RKO (cell line): ENCODE data around the gene GSTO2.

Experiments used
- DNase-seq: peaks from one replicate; pipeline ENCODE4 v3.0.0-alpha.2; 2016; ENCODE audit warnings: low spot score

The GSTO2 gene

GRCh38 chr10:104281694-104282093 is 12.7 kb downstream of the GSTO2 start:
- DNase-seq: no peak

DNA sequence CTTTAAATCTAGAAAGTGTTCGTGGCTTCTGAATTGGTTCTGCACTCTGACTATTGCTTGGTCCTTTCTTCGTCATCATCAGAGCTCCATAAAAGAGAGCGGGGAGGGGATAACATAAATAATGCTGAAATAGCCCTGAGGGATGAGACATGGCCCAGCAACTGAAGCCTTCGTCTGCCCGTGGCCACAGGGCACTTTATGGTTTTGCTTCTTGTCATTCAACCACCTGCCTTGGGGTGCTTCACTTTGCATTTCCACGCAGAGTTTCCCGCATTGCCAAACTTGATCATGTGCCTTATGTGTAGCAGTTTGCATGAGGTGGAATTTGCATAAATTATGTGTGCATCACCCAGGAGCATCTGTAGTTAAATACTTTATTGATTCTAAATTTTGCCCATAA is 15.9 kb downstream of the GSTO2 start:
- no peak for DNase-seq

DNA sequence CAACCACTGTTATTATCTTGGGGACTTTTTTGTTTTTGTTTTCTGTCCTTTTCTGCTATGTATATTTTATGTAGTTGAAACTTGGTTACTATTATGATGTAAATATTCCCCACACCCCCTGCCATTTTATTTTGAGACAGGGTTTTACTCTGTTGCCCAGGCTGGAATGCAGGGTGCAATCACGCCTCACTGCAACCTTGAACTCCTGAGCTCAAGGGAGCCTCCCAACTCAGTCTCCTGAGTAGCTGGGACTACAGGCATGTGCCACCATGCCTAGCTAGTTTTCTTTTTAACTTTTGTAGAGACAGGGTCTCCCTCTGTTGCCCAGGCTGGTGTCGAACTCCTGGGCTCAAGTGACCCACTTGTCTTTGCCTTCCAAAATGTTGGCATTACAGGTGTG is 18.0 kb downstream of the GSTO2 start:
- no peak for DNase-seq

DNA sequence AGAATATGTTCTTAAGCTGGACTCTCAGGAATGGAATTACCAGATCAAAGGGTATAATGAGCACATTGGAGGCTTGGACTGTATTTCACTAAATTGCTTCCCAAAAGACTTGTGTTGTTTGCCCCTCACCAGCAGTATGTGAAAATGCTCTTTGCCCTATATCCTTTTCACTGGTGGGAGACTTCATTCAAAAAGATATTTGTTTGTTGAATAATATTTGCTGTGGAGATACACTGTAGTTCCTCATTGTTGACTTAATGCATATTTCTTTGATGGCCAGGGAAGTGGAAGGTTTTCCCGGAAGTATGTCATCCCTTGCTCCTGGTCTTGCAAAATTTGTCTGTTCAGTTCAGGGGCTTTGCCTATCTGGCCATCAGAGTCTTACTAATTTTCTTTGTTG is 19.4 kb downstream of the GSTO2 start:
- no peak for DNase-seq

- DNase-seq: peak; percentile 91
Measured at GRCh38 chr10:104291439-104291951, 22.5 kb downstream of the GSTO2 start.

DNA sequence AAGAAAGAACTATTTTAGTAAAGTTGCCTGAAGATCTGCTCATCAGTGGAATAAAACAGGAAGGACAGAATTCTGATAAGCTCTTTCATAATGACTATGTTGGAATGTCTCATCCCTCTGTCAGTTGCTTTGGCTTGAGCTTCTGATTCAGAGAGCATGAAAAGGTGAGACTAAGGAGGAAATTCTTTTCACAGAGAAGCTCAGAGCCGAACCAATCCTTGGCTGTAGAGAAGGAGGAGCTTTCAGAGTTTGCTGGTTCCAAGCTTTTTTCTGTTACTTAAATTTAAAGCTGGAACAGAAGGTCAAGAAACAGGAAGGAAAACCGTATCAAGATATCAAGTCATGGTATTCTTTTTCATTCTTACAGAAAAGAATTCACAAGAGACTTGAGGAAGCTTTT is 24.0 kb downstream of the GSTO2 start:
- DNase-seq: no peak

DNA sequence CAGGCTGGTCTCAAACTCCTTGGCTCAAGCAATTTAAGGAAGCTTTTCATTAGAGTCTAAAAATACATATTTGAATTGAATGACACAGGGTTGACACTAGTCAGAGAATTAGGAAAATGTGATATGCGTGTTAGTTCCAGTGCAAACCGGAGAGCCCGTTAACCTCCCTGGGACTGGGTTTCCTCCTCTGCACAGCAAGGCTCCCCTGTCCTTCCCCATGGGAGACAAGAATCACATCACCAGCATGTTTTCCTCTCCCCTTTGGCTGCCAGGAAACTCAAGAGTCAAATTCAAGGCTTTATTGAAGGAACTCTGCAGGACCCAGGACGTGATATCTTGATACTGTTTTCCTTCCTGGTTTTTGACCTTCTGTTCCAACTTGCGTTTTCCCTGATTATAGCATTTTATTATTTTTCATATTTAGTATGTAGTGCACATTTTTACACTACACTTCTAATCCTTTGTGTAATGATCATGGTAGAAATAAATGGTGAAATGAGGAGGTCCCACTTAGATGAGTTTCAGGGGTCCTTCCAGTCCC is 24.9 kb downstream of the GSTO2 start:
- no peak for DNase-seq

GRCh38 chr10:104296687-104297436 is 27.9 kb downstream of the GSTO2 start:
- no peak for DNase-seq

GRCh38 chr10:104297697-104298660 is 29.0 kb downstream of the GSTO2 start:
- DNase-seq: no peak

DNA sequence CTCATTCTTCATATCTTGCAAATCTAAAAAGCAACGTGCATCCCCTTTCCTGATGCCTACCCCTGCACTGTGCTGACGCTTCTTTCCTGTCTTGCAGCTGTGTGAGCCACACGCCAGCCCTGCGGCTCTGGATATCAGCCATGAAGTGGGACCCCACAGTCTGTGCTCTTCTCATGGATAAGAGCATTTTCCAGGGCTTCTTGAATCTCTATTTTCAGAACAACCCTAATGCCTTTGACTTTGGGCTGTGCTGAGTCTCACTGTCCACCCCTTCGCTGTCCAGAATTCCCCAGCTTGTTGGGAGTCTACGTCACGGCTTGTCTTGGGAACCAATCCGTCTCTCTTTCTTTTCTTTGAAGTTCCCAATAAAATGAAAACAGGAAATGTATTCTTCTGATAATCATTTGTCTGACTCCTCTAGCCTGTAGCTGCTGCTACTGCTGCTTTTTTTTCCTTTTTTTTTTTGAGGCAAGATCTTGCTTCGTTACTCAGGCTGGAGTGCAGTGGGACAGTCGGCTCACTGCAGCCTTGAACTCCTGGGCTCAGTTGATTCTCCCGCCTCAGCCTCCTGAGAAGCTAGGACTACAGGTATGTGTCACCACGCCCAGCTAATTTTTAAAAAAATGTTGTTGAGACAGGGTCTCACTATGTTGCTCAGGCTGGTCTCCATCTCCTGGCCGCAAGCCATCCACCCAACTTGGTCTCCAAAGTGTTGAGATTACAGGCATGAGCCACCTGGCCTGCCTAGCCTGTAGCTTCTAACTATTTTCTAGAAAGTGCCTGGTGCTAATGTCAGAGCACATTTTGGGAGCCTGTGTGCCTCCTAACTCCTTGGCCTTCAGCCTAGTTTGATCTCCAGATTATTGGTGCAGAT is 30.3 kb downstream of the GSTO2 start:
- no peak for DNase-seq

GRCh38 chr10:104300002-104300735 is 31.2 kb downstream of the GSTO2 start:
- DNase-seq: peak; percentile 54

DNA sequence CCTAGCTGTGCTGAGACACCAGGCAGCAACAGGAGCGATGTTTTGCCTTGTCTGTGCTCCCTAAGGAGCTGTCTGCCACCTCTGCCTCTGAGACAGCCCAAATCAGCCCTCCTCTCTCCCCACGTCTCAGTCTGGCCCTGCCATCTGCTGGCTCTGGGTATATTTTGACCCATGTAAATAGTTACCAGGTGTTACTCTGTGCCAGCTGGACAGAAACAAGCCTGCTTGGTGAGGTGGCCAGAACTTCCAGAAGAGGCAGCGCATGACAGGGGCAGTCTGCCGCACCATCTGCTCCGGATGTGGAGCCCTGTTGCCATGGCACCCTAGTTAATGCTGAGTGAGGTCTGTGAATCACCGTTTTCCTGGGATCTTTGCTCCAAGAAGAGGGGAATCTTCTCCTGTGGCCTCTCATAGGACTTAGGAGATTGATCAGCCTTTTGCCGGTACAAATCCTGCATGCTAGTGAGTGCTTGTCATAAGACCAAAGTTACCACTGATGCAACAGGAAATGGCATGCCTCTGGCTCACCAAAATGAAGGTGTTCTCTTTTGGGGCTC is 31.8 kb downstream of the GSTO2 start:
- DNase-seq: peak; percentile 39

- peak; percentile 30 for DNase-seq
Measured at GRCh38 chr10:104301907-104302690, 33.1 kb downstream of the GSTO2 start.

DNA sequence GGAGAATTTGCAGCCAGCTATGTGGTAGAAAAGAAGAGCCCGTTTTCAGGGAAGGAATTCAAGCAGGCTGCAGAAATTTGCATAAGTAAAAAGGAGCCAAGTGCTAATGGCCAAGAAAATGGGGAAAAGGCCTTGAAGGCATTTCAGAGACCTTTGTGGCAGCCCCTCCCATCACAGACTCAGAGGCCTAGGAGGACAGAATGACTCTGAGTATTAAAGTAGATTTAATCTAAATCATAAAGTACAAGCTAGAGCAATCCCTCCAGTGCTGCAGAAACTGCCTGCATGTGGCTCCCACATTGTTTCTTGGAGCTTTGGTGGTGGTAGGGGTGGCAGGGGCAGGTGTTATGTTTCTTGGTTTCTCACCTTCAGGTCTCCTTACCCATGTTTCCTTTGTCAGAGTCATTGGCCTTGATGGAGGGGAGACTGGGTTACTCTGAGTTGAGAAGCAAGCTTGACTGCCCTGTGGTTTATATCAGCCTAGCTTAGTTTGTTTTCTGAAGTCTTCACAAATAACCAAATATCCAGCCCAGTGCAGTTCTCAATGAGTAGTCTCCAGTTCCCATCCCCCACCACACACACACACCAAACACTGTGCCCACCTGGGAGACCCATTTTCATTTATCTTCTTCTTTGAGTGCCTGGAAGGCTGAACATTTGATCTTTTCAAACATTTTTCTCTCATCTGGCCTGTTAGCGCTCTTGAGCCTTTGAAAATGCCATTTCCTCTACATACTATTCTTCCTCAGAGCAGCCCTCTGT is 34.8 kb downstream of the GSTO2 start:
- no peak for DNase-seq

DNA sequence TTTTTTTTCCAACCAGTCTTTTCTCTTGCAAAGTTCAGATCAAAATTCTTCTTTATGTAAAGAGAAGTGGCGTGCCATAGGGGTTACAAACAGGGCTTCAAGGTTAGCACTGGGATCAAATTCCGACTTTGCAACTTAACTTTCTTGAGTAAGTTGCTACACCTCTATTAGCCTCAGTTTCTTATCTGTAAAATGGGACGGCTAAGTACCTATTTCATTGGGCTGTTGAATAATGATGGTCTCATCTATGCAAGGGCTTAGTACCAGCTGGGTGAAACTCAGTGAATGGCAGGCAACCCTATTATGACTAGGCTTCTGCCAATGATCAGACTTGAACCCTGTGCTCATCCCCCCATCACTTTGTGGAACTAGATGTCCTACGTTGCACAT is 35.4 kb downstream of the GSTO2 start:
- no peak for DNase-seq

- no peak for DNase-seq
Measured at GRCh38 chr10:104304927-104305326, 35.9 kb downstream of the GSTO2 start.

DNA sequence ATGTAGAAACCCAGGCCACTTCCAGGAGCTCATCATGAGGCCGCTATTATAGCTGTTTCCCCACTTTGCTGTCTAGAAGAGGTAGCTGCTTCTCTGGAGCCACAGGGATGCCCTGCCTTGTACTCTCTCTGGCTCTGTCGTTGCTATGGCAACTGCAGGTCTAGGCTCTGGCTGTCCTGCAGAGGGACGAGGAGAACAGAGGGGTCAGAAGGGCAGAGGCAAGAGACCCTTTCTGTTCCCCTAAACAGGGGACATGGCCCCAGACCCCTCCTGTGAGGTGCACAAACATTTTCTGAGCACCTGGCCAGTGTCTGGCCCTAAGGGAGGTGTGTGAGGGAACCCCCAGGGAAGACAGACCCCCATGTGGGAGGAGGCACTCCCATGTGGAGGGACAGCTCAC is 37.9 kb downstream of the GSTO2 start:
- DNase-seq: no peak

DNA sequence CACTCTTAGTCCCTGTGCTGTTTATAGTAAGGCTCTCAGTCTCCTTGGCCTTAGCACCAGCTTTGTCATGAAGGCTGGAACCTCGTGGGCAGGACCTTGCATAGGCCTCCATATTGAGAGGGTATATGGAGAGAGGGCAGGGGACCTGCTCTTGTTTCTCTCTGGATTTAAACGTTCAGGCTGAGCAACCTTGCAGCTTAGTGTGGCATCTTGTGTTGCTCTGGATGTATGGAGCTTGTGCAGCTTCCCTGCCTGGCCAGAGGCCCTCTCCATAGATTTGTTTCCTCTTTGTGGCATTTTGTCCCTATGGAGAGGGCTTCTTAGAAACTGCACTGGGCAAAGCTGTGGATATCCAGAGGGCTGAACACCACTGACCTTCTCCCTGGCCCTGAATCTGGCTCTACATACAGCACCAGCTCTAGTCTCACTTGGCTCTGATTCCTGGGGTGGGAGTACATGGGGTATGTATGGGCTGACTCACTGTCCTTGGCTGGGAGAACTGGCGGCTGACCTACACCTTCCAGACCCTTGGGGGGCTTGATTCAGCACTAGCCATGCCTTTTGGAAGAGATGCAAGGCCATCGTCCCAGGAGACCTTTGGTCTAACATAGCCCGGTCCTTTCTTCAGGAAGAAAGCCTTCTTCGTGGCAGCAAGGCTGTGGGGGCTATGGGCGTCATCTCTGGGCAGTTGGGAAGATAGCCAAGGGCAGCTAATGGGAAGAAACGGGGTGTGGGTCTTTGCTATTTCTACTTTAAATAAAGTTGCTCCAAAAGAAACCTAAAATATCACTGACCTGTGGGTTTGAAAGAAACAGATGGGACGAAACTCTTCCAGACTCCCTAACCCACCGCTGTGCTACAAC is 38.8 kb downstream of the GSTO2 start:
- no peak for DNase-seq
